ENCODE measurements around the gene CRACR2A. TPM values are rescaled to one million over a fixed set of nuclear protein-coding genes. Genes with fewer than 3 reads are reported as not detected.

Gene CRACR2A
- total RNA-seq, 1 experiment from 2014 or later: 0.92 TPM

DNA sequence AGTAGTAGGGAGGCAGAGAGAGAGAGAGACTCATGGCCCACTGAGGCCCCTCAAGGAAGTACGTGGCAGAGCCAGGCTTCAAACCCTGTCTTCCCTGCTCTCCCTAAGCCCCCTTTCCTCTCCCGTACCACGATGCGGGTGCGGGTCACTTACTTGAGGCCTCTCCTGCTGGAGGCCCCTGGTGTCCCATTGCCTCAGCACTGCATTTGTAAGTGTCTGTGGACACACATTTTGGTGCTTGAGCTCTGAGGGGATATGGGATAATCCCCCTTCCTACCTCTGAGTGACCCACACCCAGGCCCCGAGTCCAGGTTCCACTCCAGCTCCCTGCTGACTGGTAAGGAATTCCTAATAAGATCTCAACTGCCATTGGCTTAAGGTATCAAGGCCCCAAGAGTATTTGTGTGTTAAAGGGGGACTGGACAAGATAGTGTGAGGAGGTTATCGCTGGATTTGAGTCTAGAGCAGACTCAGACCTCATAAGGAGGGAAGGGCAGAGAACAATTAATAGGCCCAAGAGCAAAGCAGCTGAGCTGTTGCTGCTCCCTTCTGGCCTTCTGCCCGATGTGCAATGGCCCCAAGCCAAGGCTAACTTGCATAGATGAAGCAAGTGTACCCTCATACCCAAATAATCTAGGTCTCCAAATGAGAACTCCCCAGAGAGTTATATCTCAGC lies 71.9 kb downstream of the CRACR2A start:
- DNase-seq (ENCODE audit: low read depth, low spot score): no peak
- ChIA-PET CTCF (no interaction called here), POLR2A (no interaction called here)
- Histone ChIP-seq H3K27ac (ENCODE audit: low read length) (no peak overlapping the region), H3K27me3 (ENCODE audit: control insufficient read depth, insufficient read depth, low read length) (no peaks in the 10 kb centered on the region), H3K4me1 (ENCODE audit: control insufficient read depth, insufficient read depth, low read length) (no peaks in the 10 kb centered on the region), H3K9me3 (ENCODE audit: control insufficient read depth, insufficient read depth, low read depth, low read length) (no peaks in the 10 kb centered on the region), H3K36me3 (ENCODE audit: control insufficient read depth, insufficient read depth, low read length) (no peaks in the 10 kb centered on the region), H3K4me3 (ENCODE audit: low read depth in 2 of 2, low read length in 2 of 2) (no peak overlapping the region)
- ATAC-seq: no peak
- intact Hi-C loops (cut with micrococcal nuclease; ENCODE audit: unreplicated experiment): no loop called here
- no peak for TF ChIP-seq TCF7L2 (IDR thresholded peaks at IDR 0.05; ENCODE audit: low read depth, low read length)
- TF ChIP-seq, protein P1, sequence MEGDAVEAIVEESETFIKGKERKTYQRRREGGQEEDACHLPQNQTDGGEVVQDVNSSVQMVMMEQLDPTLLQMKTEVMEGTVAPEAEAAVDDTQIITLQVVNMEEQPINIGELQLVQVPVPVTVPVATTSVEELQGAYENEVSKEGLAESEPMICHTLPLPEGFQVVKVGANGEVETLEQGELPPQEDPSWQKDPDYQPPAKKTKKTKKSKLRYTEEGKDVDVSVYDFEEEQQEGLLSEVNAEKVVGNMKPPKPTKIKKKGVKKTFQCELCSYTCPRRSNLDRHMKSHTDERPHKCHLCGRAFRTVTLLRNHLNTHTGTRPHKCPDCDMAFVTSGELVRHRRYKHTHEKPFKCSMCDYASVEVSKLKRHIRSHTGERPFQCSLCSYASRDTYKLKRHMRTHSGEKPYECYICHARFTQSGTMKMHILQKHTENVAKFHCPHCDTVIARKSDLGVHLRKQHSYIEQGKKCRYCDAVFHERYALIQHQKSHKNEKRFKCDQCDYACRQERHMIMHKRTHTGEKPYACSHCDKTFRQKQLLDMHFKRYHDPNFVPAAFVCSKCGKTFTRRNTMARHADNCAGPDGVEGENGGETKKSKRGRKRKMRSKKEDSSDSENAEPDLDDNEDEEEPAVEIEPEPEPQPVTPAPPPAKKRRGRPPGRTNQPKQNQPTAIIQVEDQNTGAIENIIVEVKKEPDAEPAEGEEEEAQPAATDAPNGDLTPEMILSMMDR (IDR thresholded peaks at IDR 0.05): no peak
- TF ChIP-seq SIN3A (IDR thresholded peaks at IDR 0.05; ENCODE audit: borderline replicate concordance, insufficient read depth, low read depth, low read length): no peak
- TF ChIP-seq, protein P2, sequence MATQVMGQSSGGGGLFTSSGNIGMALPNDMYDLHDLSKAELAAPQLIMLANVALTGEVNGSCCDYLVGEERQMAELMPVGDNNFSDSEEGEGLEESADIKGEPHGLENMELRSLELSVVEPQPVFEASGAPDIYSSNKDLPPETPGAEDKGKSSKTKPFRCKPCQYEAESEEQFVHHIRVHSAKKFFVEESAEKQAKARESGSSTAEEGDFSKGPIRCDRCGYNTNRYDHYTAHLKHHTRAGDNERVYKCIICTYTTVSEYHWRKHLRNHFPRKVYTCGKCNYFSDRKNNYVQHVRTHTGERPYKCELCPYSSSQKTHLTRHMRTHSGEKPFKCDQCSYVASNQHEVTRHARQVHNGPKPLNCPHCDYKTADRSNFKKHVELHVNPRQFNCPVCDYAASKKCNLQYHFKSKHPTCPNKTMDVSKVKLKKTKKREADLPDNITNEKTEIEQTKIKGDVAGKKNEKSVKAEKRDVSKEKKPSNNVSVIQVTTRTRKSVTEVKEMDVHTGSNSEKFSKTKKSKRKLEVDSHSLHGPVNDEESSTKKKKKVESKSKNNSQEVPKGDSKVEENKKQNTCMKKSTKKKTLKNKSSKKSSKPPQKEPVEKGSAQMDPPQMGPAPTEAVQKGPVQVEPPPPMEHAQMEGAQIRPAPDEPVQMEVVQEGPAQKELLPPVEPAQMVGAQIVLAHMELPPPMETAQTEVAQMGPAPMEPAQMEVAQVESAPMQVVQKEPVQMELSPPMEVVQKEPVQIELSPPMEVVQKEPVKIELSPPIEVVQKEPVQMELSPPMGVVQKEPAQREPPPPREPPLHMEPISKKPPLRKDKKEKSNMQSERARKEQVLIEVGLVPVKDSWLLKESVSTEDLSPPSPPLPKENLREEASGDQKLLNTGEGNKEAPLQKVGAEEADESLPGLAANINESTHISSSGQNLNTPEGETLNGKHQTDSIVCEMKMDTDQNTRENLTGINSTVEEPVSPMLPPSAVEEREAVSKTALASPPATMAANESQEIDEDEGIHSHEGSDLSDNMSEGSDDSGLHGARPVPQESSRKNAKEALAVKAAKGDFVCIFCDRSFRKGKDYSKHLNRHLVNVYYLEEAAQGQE (IDR thresholded peaks at IDR 0.05; ENCODE audit: insufficient read depth in 1 of 2, low read depth in 2 of 2, low read length in 1 of 2): no peak
- no peak for TF ChIP-seq POLR2AphosphoS5 (IDR thresholded peaks at IDR 0.05; ENCODE audit: low read depth, low read length)
- BruUV-seq (replicated peaks): no TSS peak
- in situ Hi-C loops (cut with HindIII; ENCODE audit: low pct_unique_long_range_greater_than_20kb, low sequenced_read_pairs): no loop called here

DNA sequence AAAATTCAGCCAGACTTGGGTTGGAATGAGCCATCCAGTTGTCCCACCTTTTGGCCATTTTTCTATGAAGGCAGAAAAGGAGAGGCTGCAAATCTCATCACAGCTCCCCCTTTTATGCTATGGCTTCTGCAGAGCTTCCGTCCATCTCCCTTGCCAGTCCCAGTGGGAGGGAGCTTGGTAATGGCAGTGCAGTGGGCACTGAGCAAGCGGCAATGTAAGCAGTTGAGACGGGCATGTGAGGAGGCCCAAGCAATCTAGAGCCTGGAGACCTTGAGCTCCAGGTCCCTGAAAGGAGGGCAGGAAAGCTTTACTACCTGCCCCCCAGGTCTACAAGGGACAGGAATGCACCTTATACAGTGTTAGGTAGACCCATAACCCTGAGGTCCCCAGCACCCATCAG lies 73.1 kb downstream of the CRACR2A start:
- DNase-seq (ENCODE audit: low read depth, low spot score): no peak
- Histone ChIP-seq H3K36me3 (ENCODE audit: control insufficient read depth, insufficient read depth, low read length) (no peaks in the 10 kb centered on the region), H3K4me3 (ENCODE audit: low read depth in 2 of 2, low read length in 2 of 2) (no peak overlapping the region), H3K4me1 (ENCODE audit: control insufficient read depth, insufficient read depth, low read length) (no peaks in the 10 kb centered on the region), H3K27me3 (ENCODE audit: control insufficient read depth, insufficient read depth, low read length) (no peaks in the 10 kb centered on the region), H3K9me3 (ENCODE audit: control insufficient read depth, insufficient read depth, low read depth, low read length) (no peaks in the 10 kb centered on the region), H3K27ac (ENCODE audit: low read length) (no peak overlapping the region)
- POLR2A ChIA-PET: no interaction called here
- in situ Hi-C loops (cut with HindIII; ENCODE audit: low pct_unique_long_range_greater_than_20kb, low sequenced_read_pairs) (no loop called here), intact Hi-C loops (cut with micrococcal nuclease; ENCODE audit: unreplicated experiment) (no loop called here)
- BruUV-seq (replicated peaks): no TSS peak
- ATAC-seq: no peak
- CTCF ChIA-PET: no interaction called here
- TF ChIP-seq POLR2AphosphoS5 (IDR thresholded peaks at IDR 0.05; ENCODE audit: low read depth, low read length) (no peak), SIN3A (IDR thresholded peaks at IDR 0.05; ENCODE audit: borderline replicate concordance, insufficient read depth, low read depth, low read length) (no peak), TCF7L2 (IDR thresholded peaks at IDR 0.05; ENCODE audit: low read depth, low read length) (no peak)
- TF ChIP-seq, protein P1 (IDR thresholded peaks at IDR 0.05): no peak
- TF ChIP-seq, protein P2 (IDR thresholded peaks at IDR 0.05; ENCODE audit: insufficient read depth in 1 of 2, low read depth in 2 of 2, low read length in 1 of 2): no peak

Data from Panc1 (cell line).